Adipocyte (in vitro differentiated cells): ENCODE results near the gene OR10T2.
"Not testable (repeated sequence)": the region's sequence is repeated elsewhere in the genome, so short reads cannot be mapped to it uniquely, and the experiment has no call there.

Experiments used
- DNase-seq: peaks from one replicate; pipeline ENCODE4 v3.0.0-alpha.2; 2015; ENCODE audit warnings: low read depth
- H3K27me3 ChIP-seq: replicated peaks from 2 replicates; pipeline ENCODE4 v1.7.0; 2013; ENCODE audit warnings: mild to moderate bottlenecking, low read length, moderate library complexity; ENCODE audit not compliant: control insufficient read depth, insufficient read depth
- H3K36me3 ChIP-seq: 2 replicates; pipeline ENCODE4 v1.7.0; 2013; ENCODE audit warnings: low read length, mild to moderate bottlenecking, moderate library complexity; ENCODE audit not compliant: control insufficient read depth, insufficient read depth, severe bottlenecking
- H3K4me1 ChIP-seq: 2 replicates; pipeline ENCODE4 v1.7.0; 2013; ENCODE audit warnings: mild to moderate bottlenecking, low read length, moderate library complexity; ENCODE audit not compliant: control insufficient read depth, insufficient read depth
- H3K4me3 ChIP-seq: 2 replicates; pipeline ENCODE4 v1.7.0; 2013; ENCODE audit warnings: mild to moderate bottlenecking, low read length, moderate library complexity
- H3K9ac ChIP-seq: 2 replicates; pipeline ENCODE4 v1.7.0; 2013; ENCODE audit warnings: mild to moderate bottlenecking, low read length, moderate library complexity
- H3K9me3 ChIP-seq: 2 replicates; pipeline ENCODE4 v1.7.0; 2013; ENCODE audit warnings: mild to moderate bottlenecking, low read length, moderate library complexity; ENCODE audit not compliant: control insufficient read depth

The OR10T2 gene

GRCh38 chr1:158396646-158397045 lies 2.6 kb downstream of the OR10T2 start:
- H3K36me3 ChIP-seq: no peaks in the 10 kb centered on the region
- H3K4me3 ChIP-seq: no peak overlapping the region
- no peaks in the 10 kb centered on the region for H3K4me1 ChIP-seq
- no peaks in the 10 kb centered on the region for H3K27me3 ChIP-seq
- no peaks in the 10 kb centered on the region for H3K9me3 ChIP-seq
- no peak overlapping the region for H3K9ac ChIP-seq
- no peak for DNase-seq

- H3K27me3 ChIP-seq: no peaks in the 10 kb centered on the region
- H3K4me1 ChIP-seq: no peaks in the 10 kb centered on the region
- H3K4me3 ChIP-seq: no peak overlapping the region
- no peak for DNase-seq
- H3K9ac ChIP-seq: no peak overlapping the region
- H3K9me3 ChIP-seq: no peaks in the 10 kb centered on the region
- H3K36me3 ChIP-seq: no peaks in the 10 kb centered on the region
Measured at GRCh38 chr1:158393476-158393875, 5.8 kb downstream of the OR10T2 start.

- Histone ChIP-seq H3K9me3 (no peaks in the 10 kb centered on the region), H3K27me3 (no peaks in the 10 kb centered on the region), H3K9ac (no peak overlapping the region), H3K36me3 (no peaks in the 10 kb centered on the region), H3K4me1 (no peaks in the 10 kb centered on the region), H3K4me3 (no peak overlapping the region)
- no peak for DNase-seq
Measured at GRCh38 chr1:158391099-158391498, 8.2 kb downstream of the OR10T2 start.

- DNase-seq: no peak
- H3K27me3 ChIP-seq: no peaks in the 10 kb centered on the region
- no peak overlapping the region for H3K9ac ChIP-seq
- no peaks in the 10 kb centered on the region for H3K9me3 ChIP-seq
- no peak overlapping the region for H3K4me3 ChIP-seq
- no peaks in the 10 kb centered on the region for H3K36me3 ChIP-seq
- no peaks in the 10 kb centered on the region for H3K4me1 ChIP-seq
Measured at GRCh38 chr1:158390331-158390730, 8.9 kb downstream of the OR10T2 start.

GRCh38 chr1:158374860-158375259 lies 24.4 kb downstream of the OR10T2 start:
- Histone ChIP-seq H3K27me3 (no peaks in the 10 kb centered on the region), H3K4me3 (no peak overlapping the region), H3K9ac (no peak overlapping the region), H3K9me3 (peaks cover 4% of the 10 kb centered on the region), H3K36me3 (no peaks in the 10 kb centered on the region), H3K4me1 (no peaks in the 10 kb centered on the region)
- DNase-seq: no peak

- H3K27me3 ChIP-seq, DNase-seq, H3K36me3 ChIP-seq, H3K9me3 ChIP-seq, H3K9ac ChIP-seq, H3K4me3 ChIP-seq, H3K4me1 ChIP-seq: not testable (repeated sequence)
Measured at GRCh38 chr1:158374101-158374500, 25.2 kb downstream of the OR10T2 start.

GRCh38 chr1:158371188-158371953 lies 27.9 kb downstream of the OR10T2 start:
- Histone ChIP-seq H3K9me3 (peaks cover 4% of the 10 kb centered on the region), H3K9ac (no peak overlapping the region), H3K4me3 (no peak overlapping the region), H3K27me3 (no peaks in the 10 kb centered on the region), H3K36me3 (no peaks in the 10 kb centered on the region), H3K4me1 (no peaks in the 10 kb centered on the region)
- DNase-seq: no peak

GRCh38 chr1:158366783-158367182 lies 32.5 kb downstream of the OR10T2 start:
- no peak for DNase-seq
- no peaks in the 10 kb centered on the region for H3K4me1 ChIP-seq
- H3K9me3 ChIP-seq: no peaks in the 10 kb centered on the region
- H3K36me3 ChIP-seq: no peaks in the 10 kb centered on the region
- no peaks in the 10 kb centered on the region for H3K27me3 ChIP-seq
- no peak overlapping the region for H3K9ac ChIP-seq
- H3K4me3 ChIP-seq: no peak overlapping the region

GRCh38 chr1:158362941-158363340 lies 36.3 kb downstream of the OR10T2 start:
- no peak overlapping the region for H3K9ac ChIP-seq
- H3K27me3 ChIP-seq: no peaks in the 10 kb centered on the region
- no peak for DNase-seq
- no peak overlapping the region for H3K4me3 ChIP-seq
- no peaks in the 10 kb centered on the region for H3K36me3 ChIP-seq
- H3K4me1 ChIP-seq: no peaks in the 10 kb centered on the region
- no peaks in the 10 kb centered on the region for H3K9me3 ChIP-seq

GRCh38 chr1:158362482-158362881 lies 36.8 kb downstream of the OR10T2 start:
- Histone ChIP-seq H3K9me3 (no peaks in the 10 kb centered on the region), H3K4me1 (no peaks in the 10 kb centered on the region), H3K9ac (no peak overlapping the region), H3K27me3 (no peaks in the 10 kb centered on the region), H3K36me3 (no peaks in the 10 kb centered on the region), H3K4me3 (no peak overlapping the region)
- no peak for DNase-seq

- Histone ChIP-seq H3K27me3 (no peaks in the 10 kb centered on the region), H3K9me3 (no peaks in the 10 kb centered on the region), H3K9ac (no peak overlapping the region), H3K4me1 (no peaks in the 10 kb centered on the region), H3K36me3 (no peaks in the 10 kb centered on the region), H3K4me3 (no peak overlapping the region)
- no peak for DNase-seq
Measured at GRCh38 chr1:158357441-158357840, 41.8 kb downstream of the OR10T2 start.

GRCh38 chr1:158356616-158357015 lies 42.6 kb downstream of the OR10T2 start:
- Histone ChIP-seq H3K4me3 (no peak overlapping the region), H3K36me3 (no peaks in the 10 kb centered on the region), H3K9ac (no peak overlapping the region), H3K9me3 (no peaks in the 10 kb centered on the region), H3K27me3 (no peaks in the 10 kb centered on the region), H3K4me1 (no peaks in the 10 kb centered on the region)
- no peak for DNase-seq
